ENCODE results near the gene TAB2. TPM values are rescaled to one million over a fixed set of nuclear protein-coding genes. Genes with fewer than 3 reads are reported as not detected.
A peak's percentile ranks its signal among the peaks of the same experiment; 100 is the strongest.

Gene TAB2
- total and polyA plus RNA-seq, 9 of the 15 experiments (the other 6 are each of a cell fraction or from before 2014, with no cell fraction given): 9.1 to 38.3 (median 18.6) TPM

- TF ChIP-seq IRF9 (tag; IDR thresholded peaks at IDR 0.05) (no peak), NFE2L1 (tag; IDR thresholded peaks at IDR 0.05; ENCODE audit: borderline replicate concordance, low read depth) (peak; percentile 96), MCM3 (IDR thresholded peaks at IDR 0.05) (no peak), C11orf30 (IDR thresholded peaks at IDR 0.05; ENCODE audit: low read depth) (peak; percentile 96), SRF (CRISPR knock-in tag; IDR thresholded peaks at IDR 0.05) (no peak), SMARCC2 (IDR thresholded peaks at IDR 0.05; ENCODE audit: low read depth) (peak; percentile 50; the same call in 1 of the 2 replicates), NBN (IDR thresholded peaks at IDR 0.05; ENCODE audit: low read depth) (0 out of 2 replicates have a peak, but pooled peaks have one; percentile 28), ATF3 (IDR thresholded peaks at IDR 0.05) (peak; percentile 28; the same call in 1 of the 2 replicates), ATF3 (CRISPR knock-in tag; conservative IDR thresholded peaks at IDR 0.05) (no peak), CGGBP1 (CRISPR knock-in tag; IDR thresholded peaks at IDR 0.05) (no peak), NFE2 (IDR thresholded peaks at IDR 0.05; ENCODE audit: low read depth) (peak; percentile 96), TFAP4 (CRISPR knock-in tag; IDR thresholded peaks at IDR 0.05; ENCODE audit: borderline replicate concordance) (no peak), FOXA3 (CRISPR knock-in tag; conservative IDR thresholded peaks at IDR 0.05 in 1 of 2, IDR thresholded peaks at IDR 0.05 in 1 of 2) (no peak), GTF2B (IDR thresholded peaks at IDR 0.05; ENCODE audit: extremely low read depth, insufficient read length) (no peak), CTBP1 (IDR thresholded peaks at IDR 0.05; ENCODE audit: borderline replicate concordance) (peak; percentile 24; the same call in 1 of the 2 replicates), SRSF7 (optimal IDR thresholded peaks at IDR 0.05; ENCODE audit: low read depth, low read length) (no peak), KDM1A (IDR thresholded peaks at IDR 0.05) (peak in 1 of 2 experiments; percentile 30; a peak in 1 of 4 replicates), ZNF253 (CRISPR knock-in tag; conservative IDR thresholded peaks at IDR 0.05) (no peak), CEBPZ (IDR thresholded peaks at IDR 0.05; ENCODE audit: borderline replicate concordance, low read depth, low read length) (no peak), ATF1 (CRISPR knock-in tag; IDR thresholded peaks at IDR 0.05) (no peak), ATF1 (tag; IDR thresholded peaks at IDR 0.05) (no peak)
Measured at GRCh38 chr6:149357726-149358538, 40.4 kb downstream of the TAB2 start (continued).
